Caco-2 (cell line): ENCODE results near the gene C3orf70. TPM values are rescaled to one million over a fixed set of nuclear protein-coding genes. Genes with fewer than 3 reads are reported as not detected.

Experiments
- BruUV-seq: library from RNA; stranded (reverse); fragments of 400-500 nt; replicated peaks from 2 replicates; lab custom pipeline; 2021; lab: Mats Ljungman, UMichigan
- CTCF ChIA-PET: fragments of 300-600 bp; sonication (Branson Sonifier 250); formaldehyde crosslinking; loops from one replicate; lab custom pipeline; 2022; ENCODE audit warnings: antibody characterized with exemption; lab: Charles Lee
- POLR2A ChIA-PET: fragments of 300-600 bp; sonication (Branson Sonifier 250); formaldehyde crosslinking; loops from one replicate; lab custom pipeline; 2022; ENCODE audit warnings: antibody characterized with exemption; lab: Charles Lee
- DNase-seq, 2 experiments: peaks; one replicate each; pipeline versions ENCODE4 v3.0.0 to v3.0.0-alpha.2; 2020 to 2022
- H3K27me3 ChIP-seq: replicated peaks from 2 replicates; pipeline ENCODE4 v1.6.0; 2011; ENCODE audit warnings: low read length; ENCODE audit not compliant: control insufficient read depth, insufficient read depth
- H3K36me3 ChIP-seq: 2 replicates; pipeline ENCODE4 v1.5.1; 2011; ENCODE audit warnings: low read length; ENCODE audit not compliant: control insufficient read depth, insufficient read depth
- H3K4me1 ChIP-seq: fragments of 250-450 bp; sonication (Bioruptor Pico); 2 replicates; pipeline ENCODE4 v1.5.1; 2020; ENCODE audit warnings: mild to moderate bottlenecking
- H3K4me3 ChIP-seq: 2 replicates; pipeline ENCODE4 v1.5.1; 2011; ENCODE audit warnings: low read depth, mild to moderate bottlenecking, control low read depth, low read length
- H3K9me3 ChIP-seq: fragments of 250-450 bp; sonication (Bioruptor Pico); 2 replicates; pipeline ENCODE4 v1.5.1; 2020; ENCODE audit warnings: mild to moderate bottlenecking, moderate library complexity
- H3K27ac Mint-ChIP-seq: one replicate; pipeline ENCODE4 v1.8.0; 2022; ENCODE audit warnings: mixed read lengths; ENCODE audit not compliant: unreplicated experiment
- H3K27me3 Mint-ChIP-seq: one replicate; pipeline ENCODE4 v1.8.0; 2022; ENCODE audit warnings: mixed read lengths; ENCODE audit not compliant: insufficient read depth, unreplicated experiment
- H3K36me3 Mint-ChIP-seq: one replicate; pipeline ENCODE4 v1.8.0; 2022; ENCODE audit warnings: mild to moderate bottlenecking, mixed read lengths; ENCODE audit not compliant: insufficient read depth, unreplicated experiment
- H3K4me1 Mint-ChIP-seq: one replicate; pipeline ENCODE4 v1.8.0; 2022; ENCODE audit warnings: low read depth, mixed read lengths; ENCODE audit not compliant: unreplicated experiment
- H3K4me3 Mint-ChIP-seq: one replicate; pipeline ENCODE4 v1.8.0; 2022; ENCODE audit warnings: mild to moderate bottlenecking, moderate library complexity, mixed read lengths; ENCODE audit not compliant: unreplicated experiment
- H3K9me3 Mint-ChIP-seq: one replicate; pipeline ENCODE4 v1.8.0; 2022; ENCODE audit warnings: mixed read lengths; ENCODE audit not compliant: unreplicated experiment
- CTCF ChIP-seq, 2 experiments: fragments of 200-600 bp in 1 of 2; IDR thresholded peaks; 1 replicate in 1 of 2; 2 replicates in 1 of 2; pipeline versions ENCODE4 v1.5.1 to v1.8.0; 2011 to 2022; ENCODE audit warnings: antibody characterized with exemption in 1 of 2, control low read depth in 1 of 2, inconsistent platforms in 1 of 2, low read depth in 1 of 2, low read length in 1 of 2, mild to moderate bottlenecking in 1 of 2, moderate library complexity in 1 of 2; ENCODE audit not compliant: insufficient read depth in 1 of 2, severe bottlenecking in 1 of 2, unreplicated experiment in 1 of 2
- intact Hi-C: fragments of 100-400 bp; cut with micrococcal nuclease; formaldehyde crosslinking; loops from one replicate; pipeline ENCODE4 v1.10.0; 2022; ENCODE audit not compliant: unreplicated experiment
- total RNA-seq: library from RNA; stranded (reverse); gene quantifications from 2 replicates; pipeline ENCODE4 v1.2.3, GENCODE V29; 2022

Gene C3orf70
- total RNA-seq, 1 experiment from 2014 or later, result 11.2 TPM

GRCh38 chr3:185188816-185189215 is 36.0 kb upstream of the C3orf70 start:
- BruUV-seq, result no TSS peak
- Mint-ChIP-seq H3K9me3 (no peaks in the 10 kb centered on the region), H3K4me3 (no peak overlapping the region), H3K4me1 (no peaks in the 10 kb centered on the region), H3K27ac (no peak overlapping the region), H3K27me3 (no peaks in the 10 kb centered on the region), H3K36me3 (no peaks in the 10 kb centered on the region)
- POLR2A ChIA-PET, result no interaction called here
- Histone ChIP-seq H3K27me3 (no peaks in the 10 kb centered on the region), H3K4me3 (no peak overlapping the region), H3K36me3 (peaks cover 2% of the 10 kb centered on the region; the same call in 1 of the 2 replicates), H3K9me3 (no peaks in the 10 kb centered on the region), H3K4me1 (no peaks in the 10 kb centered on the region)
- no peak for DNase-seq
- CTCF ChIA-PET, result no interaction called here
- intact Hi-C loops, result no loop called here
- no peak for TF ChIP-seq CTCF (IDR thresholded peaks at IDR 0.05; ENCODE audit: insufficient read depth in 1 of 2, low read depth in 1 of 2, low read length in 1 of 2, severe bottlenecking in 1 of 2, unreplicated experiment in 1 of 2)

GRCh38 chr3:185187391-185187790 is 34.5 kb upstream of the C3orf70 start:
- intact Hi-C loops, result no loop called here
- Histone ChIP-seq H3K9me3 (no peaks in the 10 kb centered on the region), H3K27me3 (no peaks in the 10 kb centered on the region), H3K36me3 (no peaks in the 10 kb centered on the region), H3K4me1 (no peaks in the 10 kb centered on the region), H3K4me3 (no peak overlapping the region)
- Mint-ChIP-seq H3K27ac (no peak overlapping the region), H3K4me3 (no peak overlapping the region), H3K36me3 (no peaks in the 10 kb centered on the region), H3K9me3 (no peaks in the 10 kb centered on the region), H3K4me1 (no peaks in the 10 kb centered on the region), H3K27me3 (no peaks in the 10 kb centered on the region)
- no peak for DNase-seq
- no TSS peak for BruUV-seq
- ChIA-PET POLR2A (no interaction called here), CTCF (interaction anchor here (0.7 kb wide), 1 partner anchor 375 kb away, joined by 5 read pairs; the partner anchor contains the start of gene VPS8)
- TF ChIP-seq CTCF (IDR thresholded peaks at IDR 0.05; ENCODE audit: insufficient read depth in 1 of 2, low read depth in 1 of 2, low read length in 1 of 2, severe bottlenecking in 1 of 2, unreplicated experiment in 1 of 2), result no peak

GRCh38 chr3:185176750-185177359 is 24.0 kb upstream of the C3orf70 start:
- peaks cover 15% of the 10 kb centered on the region for H3K4me1 ChIP-seq
- no peaks in the 10 kb centered on the region for H3K27me3 ChIP-seq
- POLR2A ChIA-PET, result no interaction called here
- CTCF ChIA-PET, result interaction anchor here (0.6 to 1.9 kb wide), 4 partner anchors 104 to 127 kb away, joined by 3 to 9 read pairs (median 4); no protein-coding TSS in a partner anchor
- peak; percentile 59 to 67 for TF ChIP-seq CTCF (IDR thresholded peaks at IDR 0.05; ENCODE audit: insufficient read depth in 1 of 2, low read depth in 1 of 2, low read length in 1 of 2, severe bottlenecking in 1 of 2, unreplicated experiment in 1 of 2)
- Mint-ChIP-seq H3K27me3 (no peaks in the 10 kb centered on the region), H3K4me3 (no peak overlapping the region), H3K9me3 (no peaks in the 10 kb centered on the region), H3K4me1 (peaks cover 7% of the 10 kb centered on the region), H3K36me3 (no peaks in the 10 kb centered on the region), H3K27ac (no peak overlapping the region)
- peak in 1 of 2 experiments; percentile 54 for DNase-seq
- H3K9me3 ChIP-seq, result no peaks in the 10 kb centered on the region
- no peaks in the 10 kb centered on the region for H3K36me3 ChIP-seq
- no peak overlapping the region for H3K4me3 ChIP-seq
- intact Hi-C loops, result loop anchor here (1.0 to 10.0 kb wide), 5 partner anchors 93 to 302 kb away; no protein-coding TSS in a partner anchor
- no TSS peak for BruUV-seq
